Measurements from ENCODE around the gene HS6ST2.

Gene HS6ST2

GRCh38 chrX:132603700-132604286 is 354.6 kb downstream of the HS6ST2 start:
- DNase-seq, result no peak

- no peak for DNase-seq
These were observed 355.7 kb downstream of the HS6ST2 start for GRCh38 chrX:132602701-132603100.

GRCh38 chrX:132594999-132595398 is 363.4 kb downstream of the HS6ST2 start:
- DNase-seq, result no peak

GRCh38 chrX:132594129-132594528 is 364.3 kb downstream of the HS6ST2 start:
- peak; percentile 37 for DNase-seq

GRCh38 chrX:132592880-132593279 is 365.5 kb downstream of the HS6ST2 start:
- no peak for DNase-seq

- DNase-seq, result no peak
These were observed 366.6 kb downstream of the HS6ST2 start for GRCh38 chrX:132591719-132592275.

GRCh38 chrX:132590350-132591026 is 367.9 kb downstream of the HS6ST2 start:
- no peak for DNase-seq

GRCh38 chrX:132584936-132585335 is 373.5 kb downstream of the HS6ST2 start:
- no peak for DNase-seq

GRCh38 chrX:132576939-132577338 is 381.5 kb downstream of the HS6ST2 start:
- no peak for DNase-seq
